ENCODE measurements around the gene ZBP1. TPM values are rescaled to one million over a fixed set of nuclear protein-coding genes. Genes with fewer than 3 reads are reported as not detected.
A peak's percentile ranks its signal among the peaks of the same experiment; 100 is the strongest.

ZBP1 gene
- polyA plus RNA-seq, 4 donors = 0.37 to 2.7 (median 1.6) TPM

GRCh38 chr20:57581202-57582028, 38.8 kb downstream of the ZBP1 start:
- Histone ChIP-seq H3K36me3 (ENCODE audit: control insufficient read depth in 3 of 3, insufficient read depth in 2 of 3, low read depth in 1 of 3, low read length in 3 of 3) (no peaks in the 10 kb centered on the region), H3K27me3 (ENCODE audit: control insufficient read depth in 3 of 3, insufficient read depth in 3 of 3, low read length in 3 of 3) (no peaks in the 10 kb centered on the region), H3K4me3 (ENCODE audit: low read depth in 1 of 3, low read length in 3 of 3) (no peak overlapping the region), H3K4me1 (ENCODE audit: control insufficient read depth in 3 of 3, insufficient read depth in 2 of 3, low read depth in 1 of 3, low read length in 2 of 3) (peaks cover 3 to 61% (median 10%) of the 10 kb centered on the region in 3 donors), H3K27ac (ENCODE audit: low read depth in 1 of 3, low read length in 2 of 3) (peak overlapping the region in 2 of 3 donors; percentile 22 to 93), H3K9me3 (ENCODE audit: control insufficient read depth in 2 of 2, insufficient read depth in 1 of 2, low read depth in 1 of 2, low read length in 1 of 2) (peaks cover 0 to 6% of the 10 kb centered on the region in 2 donors)
- FAIRE-seq = no peak
- WGBS, 3 donors = 72 to 79% (median 73%) methylated on average over 14 of the region's 14 CpGs
- no peak for DNase-seq

GRCh38 chr20:57580478-57581201, 39.6 kb downstream of the ZBP1 start:
- no peaks in the 10 kb centered on the region for H3K27me3 ChIP-seq (ENCODE audit: control insufficient read depth in 3 of 3, insufficient read depth in 3 of 3, low read length in 3 of 3)
- H3K36me3 ChIP-seq (ENCODE audit: control insufficient read depth in 3 of 3, insufficient read depth in 2 of 3, low read depth in 1 of 3, low read length in 3 of 3) = no peaks in the 10 kb centered on the region
- FAIRE-seq (no peak), DNase-seq (no peak)
- H3K9me3 ChIP-seq (ENCODE audit: control insufficient read depth in 2 of 2, insufficient read depth in 1 of 2, low read depth in 1 of 2, low read length in 1 of 2) = peaks cover 0 to 10% of the 10 kb centered on the region in 2 donors
- no peak overlapping the region for H3K27ac ChIP-seq (ENCODE audit: low read depth in 1 of 3, low read length in 2 of 3)
- 47 to 75% (median 48%) methylated on average over 13 of the region's 13 CpGs for WGBS, 3 donors
- peaks cover 3 to 54% (median 10%) of the 10 kb centered on the region in 3 donors for H3K4me1 ChIP-seq (ENCODE audit: control insufficient read depth in 3 of 3, insufficient read depth in 2 of 3, low read depth in 1 of 3, low read length in 2 of 3)
- no peak overlapping the region for H3K4me3 ChIP-seq (ENCODE audit: low read depth in 1 of 3, low read length in 3 of 3)

- H3K27ac ChIP-seq (ENCODE audit: low read depth in 1 of 3, low read length in 2 of 3) = no peak overlapping the region
- no peaks in the 10 kb centered on the region for H3K27me3 ChIP-seq (ENCODE audit: control insufficient read depth in 3 of 3, insufficient read depth in 3 of 3, low read length in 3 of 3)
- peaks cover 3 to 54% (median 10%) of the 10 kb centered on the region in 3 donors for H3K4me1 ChIP-seq (ENCODE audit: control insufficient read depth in 3 of 3, insufficient read depth in 2 of 3, low read depth in 1 of 3, low read length in 2 of 3)
- peaks cover 0 to 13% of the 10 kb centered on the region in 2 donors for H3K9me3 ChIP-seq (ENCODE audit: control insufficient read depth in 2 of 2, insufficient read depth in 1 of 2, low read depth in 1 of 2, low read length in 1 of 2)
- peak in 1 of 2 donors; percentile 59 for DNase-seq
- H3K4me3 ChIP-seq (ENCODE audit: low read depth in 1 of 3, low read length in 3 of 3) = no peak overlapping the region
- H3K36me3 ChIP-seq (ENCODE audit: control insufficient read depth in 3 of 3, insufficient read depth in 2 of 3, low read depth in 1 of 3, low read length in 3 of 3) = no peaks in the 10 kb centered on the region
- WGBS, 3 donors = 11 to 29% (median 18%) methylated on average over 21 of the region's 21 CpGs
- FAIRE-seq = no peak
These were observed 40.3 kb downstream of the ZBP1 start for GRCh38 chr20:57579898-57580447.

- Histone ChIP-seq H3K4me1 (ENCODE audit: control insufficient read depth in 3 of 3, insufficient read depth in 2 of 3, low read depth in 1 of 3, low read length in 2 of 3) (peaks cover 3 to 54% (median 10%) of the 10 kb centered on the region in 3 donors), H3K9me3 (ENCODE audit: control insufficient read depth in 2 of 2, insufficient read depth in 1 of 2, low read depth in 1 of 2, low read length in 1 of 2) (peaks cover 0 to 13% of the 10 kb centered on the region in 2 donors), H3K27ac (ENCODE audit: low read depth in 1 of 3, low read length in 2 of 3) (no peak overlapping the region), H3K4me3 (ENCODE audit: low read depth in 1 of 3, low read length in 3 of 3) (no peak overlapping the region), H3K36me3 (ENCODE audit: control insufficient read depth in 3 of 3, insufficient read depth in 2 of 3, low read depth in 1 of 3, low read length in 3 of 3) (no peaks in the 10 kb centered on the region), H3K27me3 (ENCODE audit: control insufficient read depth in 3 of 3, insufficient read depth in 3 of 3, low read length in 3 of 3) (no peaks in the 10 kb centered on the region)
- DNase-seq = no peak
- FAIRE-seq = no peak
- 57 to 60% (median 60%) methylated on average over 11 of the region's 11 CpGs for WGBS, 3 donors
These were observed 40.8 kb downstream of the ZBP1 start for GRCh38 chr20:57579331-57579897.

- peak overlapping the region in 1 of 3 donors; percentile 82 for H3K27ac ChIP-seq (ENCODE audit: low read depth in 1 of 3, low read length in 2 of 3)
- 75 to 82% (median 81%) methylated on average over 10 of the region's 10 CpGs for WGBS, 3 donors
- peaks cover 6 to 58% (median 10%) of the 10 kb centered on the region in 3 donors for H3K4me1 ChIP-seq (ENCODE audit: control insufficient read depth in 3 of 3, insufficient read depth in 2 of 3, low read depth in 1 of 3, low read length in 2 of 3)
- FAIRE-seq (no peak), DNase-seq (no peak)
- H3K36me3 ChIP-seq (ENCODE audit: control insufficient read depth in 3 of 3, insufficient read depth in 2 of 3, low read depth in 1 of 3, low read length in 3 of 3) = no peaks in the 10 kb centered on the region
- no peak overlapping the region for H3K4me3 ChIP-seq (ENCODE audit: low read depth in 1 of 3, low read length in 3 of 3)
- H3K9me3 ChIP-seq (ENCODE audit: control insufficient read depth in 2 of 2, insufficient read depth in 1 of 2, low read depth in 1 of 2, low read length in 1 of 2) = peaks cover 0 to 8% of the 10 kb centered on the region in 2 donors
- H3K27me3 ChIP-seq (ENCODE audit: control insufficient read depth in 3 of 3, insufficient read depth in 3 of 3, low read length in 3 of 3) = no peaks in the 10 kb centered on the region
These were observed 41.6 kb downstream of the ZBP1 start for GRCh38 chr20:57578476-57579165.

- H3K4me3 ChIP-seq (ENCODE audit: low read depth in 1 of 3, low read length in 3 of 3) = no peak overlapping the region
- no peak for FAIRE-seq
- H3K4me1 ChIP-seq (ENCODE audit: control insufficient read depth in 3 of 3, insufficient read depth in 2 of 3, low read depth in 1 of 3, low read length in 2 of 3) = peaks cover 6 to 53% (median 10%) of the 10 kb centered on the region in 3 donors
- peak overlapping the region in 1 of 3 donors; percentile 82 for H3K27ac ChIP-seq (ENCODE audit: low read depth in 1 of 3, low read length in 2 of 3)
- H3K36me3 ChIP-seq (ENCODE audit: control insufficient read depth in 3 of 3, insufficient read depth in 2 of 3, low read depth in 1 of 3, low read length in 3 of 3) = no peaks in the 10 kb centered on the region
- DNase-seq = peak; percentile 82 to 84
- no peaks in the 10 kb centered on the region for H3K27me3 ChIP-seq (ENCODE audit: control insufficient read depth in 3 of 3, insufficient read depth in 3 of 3, low read length in 3 of 3)
- WGBS, 3 donors = 36 to 64% (median 39%) methylated on average over 9 to 10 of the region's 10 CpGs
- peaks cover 0 to 8% of the 10 kb centered on the region in 2 donors for H3K9me3 ChIP-seq (ENCODE audit: control insufficient read depth in 2 of 2, insufficient read depth in 1 of 2, low read depth in 1 of 2, low read length in 1 of 2)
These were observed 42.3 kb downstream of the ZBP1 start for GRCh38 chr20:57577679-57578475.

GRCh38 chr20:57576617-57577550, 43.3 kb downstream of the ZBP1 start:
- Histone ChIP-seq H3K4me3 (ENCODE audit: low read depth in 1 of 3, low read length in 3 of 3) (no peak overlapping the region), H3K27ac (ENCODE audit: low read depth in 1 of 3, low read length in 2 of 3) (peak overlapping the region in 1 of 3 donors; percentile 82), H3K36me3 (ENCODE audit: control insufficient read depth in 3 of 3, insufficient read depth in 2 of 3, low read depth in 1 of 3, low read length in 3 of 3) (no peaks in the 10 kb centered on the region), H3K9me3 (ENCODE audit: control insufficient read depth in 2 of 2, insufficient read depth in 1 of 2, low read depth in 1 of 2, low read length in 1 of 2) (peaks cover 0 to 8% of the 10 kb centered on the region in 2 donors), H3K4me1 (ENCODE audit: control insufficient read depth in 3 of 3, insufficient read depth in 2 of 3, low read depth in 1 of 3, low read length in 2 of 3) (peaks cover 6 to 56% (median 10%) of the 10 kb centered on the region in 3 donors), H3K27me3 (ENCODE audit: control insufficient read depth in 3 of 3, insufficient read depth in 3 of 3, low read length in 3 of 3) (no peaks in the 10 kb centered on the region)
- WGBS, 3 donors = 69 to 82% (median 71%) methylated on average over 6 of the region's 6 CpGs
- DNase-seq = no peak
- FAIRE-seq = no peak
